ENCODE data around the gene ACSF2.
"Not testable (repeated sequence)": the region's sequence is repeated elsewhere in the genome, so short reads cannot be mapped to it uniquely, and the experiment has no call there.

DNA sequence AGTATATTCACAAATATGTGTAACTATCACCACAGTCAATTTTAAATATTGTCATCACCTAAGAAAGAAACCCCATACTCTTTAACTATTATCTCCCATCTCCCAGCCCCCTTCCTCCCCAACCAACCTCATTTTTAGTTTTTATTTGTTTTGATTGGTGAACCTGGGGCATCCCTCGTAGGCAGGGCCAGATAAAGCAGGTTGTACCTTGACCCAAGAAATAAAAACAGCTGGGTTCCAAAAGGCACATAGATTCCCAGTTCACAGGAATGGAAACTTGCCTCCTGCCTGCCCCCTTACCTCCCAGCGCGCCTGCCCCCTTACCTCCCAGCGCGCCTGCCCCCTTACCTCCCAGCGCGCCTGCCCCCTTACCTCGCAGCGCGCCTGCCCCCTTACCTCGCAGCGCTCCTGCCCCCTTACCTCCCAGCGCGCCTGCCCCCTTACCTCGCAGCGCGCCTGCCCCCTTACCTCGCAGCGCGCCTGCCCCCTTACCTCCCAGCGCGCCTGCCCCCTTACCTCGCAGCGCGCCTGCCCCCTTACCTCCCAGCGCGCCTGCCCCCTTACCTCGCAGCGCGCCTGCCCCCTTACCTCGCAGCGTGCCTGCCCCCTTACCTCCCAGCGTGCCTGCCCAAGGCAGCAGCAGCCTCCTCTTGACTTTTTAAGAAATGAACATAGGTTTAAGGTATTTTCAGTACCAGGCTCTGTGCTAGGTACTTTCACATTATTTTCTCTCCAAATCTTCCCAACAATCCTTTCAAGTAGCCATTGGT lies 49.9 kb downstream of the ACSF2 start:
- TF ChIP-seq, protein P1, sequence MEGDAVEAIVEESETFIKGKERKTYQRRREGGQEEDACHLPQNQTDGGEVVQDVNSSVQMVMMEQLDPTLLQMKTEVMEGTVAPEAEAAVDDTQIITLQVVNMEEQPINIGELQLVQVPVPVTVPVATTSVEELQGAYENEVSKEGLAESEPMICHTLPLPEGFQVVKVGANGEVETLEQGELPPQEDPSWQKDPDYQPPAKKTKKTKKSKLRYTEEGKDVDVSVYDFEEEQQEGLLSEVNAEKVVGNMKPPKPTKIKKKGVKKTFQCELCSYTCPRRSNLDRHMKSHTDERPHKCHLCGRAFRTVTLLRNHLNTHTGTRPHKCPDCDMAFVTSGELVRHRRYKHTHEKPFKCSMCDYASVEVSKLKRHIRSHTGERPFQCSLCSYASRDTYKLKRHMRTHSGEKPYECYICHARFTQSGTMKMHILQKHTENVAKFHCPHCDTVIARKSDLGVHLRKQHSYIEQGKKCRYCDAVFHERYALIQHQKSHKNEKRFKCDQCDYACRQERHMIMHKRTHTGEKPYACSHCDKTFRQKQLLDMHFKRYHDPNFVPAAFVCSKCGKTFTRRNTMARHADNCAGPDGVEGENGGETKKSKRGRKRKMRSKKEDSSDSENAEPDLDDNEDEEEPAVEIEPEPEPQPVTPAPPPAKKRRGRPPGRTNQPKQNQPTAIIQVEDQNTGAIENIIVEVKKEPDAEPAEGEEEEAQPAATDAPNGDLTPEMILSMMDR (conservative IDR thresholded peaks at IDR 0.05): not testable (repeated sequence)
- not testable (repeated sequence) for TF ChIP-seq ZFX (IDR thresholded peaks at IDR 0.05)
